ENCODE results near the gene TBC1D5.

Gene TBC1D5

DNA sequence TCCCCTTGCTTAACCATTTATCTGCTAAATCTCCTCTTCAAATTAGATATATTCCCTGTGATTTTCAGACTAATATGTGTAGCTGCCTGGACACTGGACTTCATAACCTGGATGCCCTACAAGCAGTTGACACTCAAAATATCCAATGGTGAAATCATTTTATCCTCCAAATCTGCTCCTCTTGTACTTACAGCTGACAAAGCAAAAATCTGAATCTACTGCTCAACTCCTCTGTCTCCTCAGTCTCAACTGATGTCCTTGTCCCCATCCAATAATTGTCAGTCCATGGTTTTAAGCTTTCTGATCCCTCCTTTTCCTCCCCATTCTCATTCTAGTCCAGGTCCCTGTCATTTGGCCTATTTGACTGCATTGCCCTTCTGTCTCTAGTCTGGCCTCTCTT, 411.8 kb downstream of the TBC1D5 start:
- TF ChIP-seq CTCF (IDR thresholded peaks at IDR 0.05; ENCODE audit: low read depth, low read length), result no peak

GRCh38 chr3:17329927-17330326, 412.5 kb downstream of the TBC1D5 start:
- no peak for TF ChIP-seq CTCF (IDR thresholded peaks at IDR 0.05; ENCODE audit: low read depth, low read length)
- DNase-seq (ENCODE audit: low read depth, low spot score), result no peak
- in situ Hi-C loops (cut with HindIII; ENCODE audit: low sequenced_read_pairs), result no loop called here
- no peak overlapping the region for H3K4me3 ChIP-seq (ENCODE audit: low read depth, low read length)

More for the DNA sequence above, 411.8 kb downstream of the TBC1D5 start:
- in situ Hi-C loops (cut with HindIII; ENCODE audit: low sequenced_read_pairs), result no loop called here
- DNase-seq (ENCODE audit: low read depth, low spot score), result no peak
- no peak overlapping the region for H3K4me3 ChIP-seq (ENCODE audit: low read depth, low read length)

DNA sequence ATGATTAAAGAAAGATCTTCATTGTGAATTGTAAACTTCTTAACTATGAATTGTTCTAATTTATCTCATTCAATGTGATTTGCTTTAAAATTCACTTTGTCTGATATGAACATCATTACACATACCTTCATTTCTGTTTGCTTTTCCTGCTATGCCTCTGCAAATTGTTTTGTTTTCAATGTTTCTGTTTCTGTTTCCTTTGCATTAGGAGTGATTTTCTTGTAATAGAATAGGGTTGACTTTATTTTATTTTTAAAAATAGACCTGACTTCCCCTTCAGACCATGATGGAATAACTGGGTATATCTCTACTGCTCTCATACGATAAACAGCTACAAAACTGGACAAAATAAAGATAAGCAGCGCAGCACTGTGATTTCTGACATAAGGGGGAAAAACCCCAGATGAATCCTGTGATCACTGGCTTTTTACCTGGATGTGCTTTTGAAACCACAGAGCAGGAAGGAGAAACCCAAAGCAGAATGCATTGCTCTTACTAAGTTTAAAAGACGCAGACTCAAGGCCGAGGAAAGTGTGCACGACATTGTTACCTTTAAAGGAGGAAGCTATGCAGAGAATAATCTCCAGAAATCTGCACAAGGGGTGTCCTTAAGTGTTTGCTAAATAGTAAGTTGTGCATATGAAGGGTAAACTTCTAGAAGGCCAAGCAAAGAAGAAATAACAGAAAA, 420.2 kb downstream of the TBC1D5 start:
- no peak for TF ChIP-seq CTCF (IDR thresholded peaks at IDR 0.05; ENCODE audit: low read depth, low read length)
- no peak for DNase-seq (ENCODE audit: low read depth, low spot score)
- in situ Hi-C loops (cut with HindIII; ENCODE audit: low sequenced_read_pairs), result no loop called here
- no peak overlapping the region for H3K4me3 ChIP-seq (ENCODE audit: low read depth, low read length)

GRCh38 chr3:17320266-17320665, 422.2 kb downstream of the TBC1D5 start:
- no peak for TF ChIP-seq CTCF (IDR thresholded peaks at IDR 0.05; ENCODE audit: low read depth, low read length)
- in situ Hi-C loops (cut with HindIII; ENCODE audit: low sequenced_read_pairs), result no loop called here
- H3K4me3 ChIP-seq (ENCODE audit: low read depth, low read length), result no peak overlapping the region
- DNase-seq (ENCODE audit: low read depth, low spot score), result no peak

GRCh38 chr3:17315897-17316296, 426.5 kb downstream of the TBC1D5 start:
- TF ChIP-seq CTCF (IDR thresholded peaks at IDR 0.05; ENCODE audit: low read depth, low read length), result no peak
- no peak overlapping the region for H3K4me3 ChIP-seq (ENCODE audit: low read depth, low read length)
- in situ Hi-C loops (cut with HindIII; ENCODE audit: low sequenced_read_pairs), result no loop called here
- no peak for DNase-seq (ENCODE audit: low read depth, low spot score)

DNA sequence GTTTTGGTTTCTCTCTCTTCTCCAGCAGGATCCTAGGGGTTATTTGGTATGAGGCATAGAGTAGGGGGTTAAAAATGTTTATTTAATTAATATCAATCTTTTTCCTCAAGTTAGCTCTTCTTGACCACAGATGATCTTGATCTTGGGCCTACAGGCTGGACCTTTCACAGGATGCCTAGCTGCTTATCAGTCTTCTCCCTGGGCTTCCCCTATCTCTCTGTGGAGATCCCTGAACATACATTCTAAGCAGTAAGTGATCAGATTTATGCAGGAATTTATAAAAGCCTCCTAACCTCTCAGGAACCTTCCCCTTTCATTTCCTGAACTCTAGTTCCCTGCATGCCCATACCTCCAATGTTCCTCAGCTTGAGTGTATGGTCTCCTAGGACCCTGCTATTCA, 428.3 kb downstream of the TBC1D5 start:
- DNase-seq (ENCODE audit: low read depth, low spot score), result no peak
- TF ChIP-seq CTCF (IDR thresholded peaks at IDR 0.05; ENCODE audit: low read depth, low read length), result no peak
- in situ Hi-C loops (cut with HindIII; ENCODE audit: low sequenced_read_pairs), result no loop called here
- H3K4me3 ChIP-seq (ENCODE audit: low read depth, low read length), result no peak overlapping the region
